IMR-90 (cell line): Measurements from ENCODE around the gene LHX1. TPM values are rescaled to one million over a fixed set of nuclear protein-coding genes. Genes with fewer than 3 reads are reported as not detected.

Source experiments
- ATAC-seq: fragments of 200-7000 bp; cut with Tn5 transposase; 2 replicates; pipeline ENCODE4 v1.9.1; 2020; ENCODE audit warnings: low read depth, mild to moderate bottlenecking, moderate library complexity
- BruUV-seq: library from RNA; stranded (reverse); fragments of 400-500 nt; replicated peaks from 2 replicates; lab custom pipeline; 2021; lab: Mats Ljungman, UMichigan
- CTCF ChIA-PET: fragments of 300-600 bp; formaldehyde crosslinking; extraction: SDS; loops from one replicate; lab custom pipeline; 2021; ENCODE audit warnings: antibody characterized with exemption; lab: Yijun Ruan, JAX
- POLR2A ChIA-PET: fragments of 300-600 bp; sonication (Branson Sonifier 250); formaldehyde crosslinking; loops from one replicate; lab custom pipeline; 2022; ENCODE audit warnings: antibody characterized with exemption; ENCODE audit not compliant: unreplicated experiment; lab: Charles Lee
- DNase-seq: peaks from one replicate; pipeline ENCODE4 v3.0.0; 2013
- H2AFZ ChIP-seq: replicated peaks from 2 replicates; pipeline ENCODE3; 2013; ENCODE audit warnings: low read length, mild to moderate bottlenecking; ENCODE audit not compliant: poor library complexity
- H2AK5ac ChIP-seq: 2 replicates; pipeline ENCODE4 v1.6.1; 2013; ENCODE audit warnings: low read depth, low read length, inconsistent platforms
- H2AK9ac ChIP-seq: replicated peaks from 2 replicates; pipeline ENCODE3; 2013; ENCODE audit warnings: mild to moderate bottlenecking, low read depth, low read length, moderate library complexity; ENCODE audit not compliant: poor library complexity
- H2BK120ac ChIP-seq: 2 replicates; pipeline ENCODE4 v1.6.1; 2013; ENCODE audit warnings: low read depth, low read length, inconsistent platforms
- H2BK15ac ChIP-seq: 3 replicates; pipeline ENCODE4 v1.6.1; 2013; ENCODE audit warnings: low read depth, low read length, inconsistent platforms
- H2BK20ac ChIP-seq: 2 replicates; pipeline ENCODE4 v1.6.1; 2013; ENCODE audit warnings: low read depth, mild to moderate bottlenecking, inconsistent platforms, low read length, moderate library complexity
- H2BK5ac ChIP-seq: 2 replicates; pipeline ENCODE4 v1.6.1; 2013; ENCODE audit warnings: mild to moderate bottlenecking, low read depth, low read length, inconsistent platforms; ENCODE audit not compliant: poor library complexity, severe bottlenecking
- H3K14ac ChIP-seq: replicated peaks from 2 replicates; pipeline ENCODE4 v1.6.1; 2013; ENCODE audit warnings: low read depth, low read length, inconsistent platforms
- H3K18ac ChIP-seq: 2 replicates; pipeline ENCODE4 v1.6.1; 2013; ENCODE audit warnings: low read depth, low read length, control low read depth
- H3K23ac ChIP-seq: 2 replicates; pipeline ENCODE4 v1.6.1; 2013; ENCODE audit warnings: low read depth, low read length, inconsistent platforms
- H3K27ac ChIP-seq: 2 replicates; pipeline ENCODE4 v1.5.1; 2013; ENCODE audit warnings: mild to moderate bottlenecking, control low read depth, low read length; ENCODE audit not compliant: insufficient read depth
- H3K27me3 ChIP-seq: 2 replicates; pipeline ENCODE4 v1.6.1; 2013; ENCODE audit warnings: low read length; ENCODE audit not compliant: control insufficient read depth, insufficient read depth
- H3K36me3 ChIP-seq: 2 replicates; pipeline ENCODE4 v1.6.1; 2013; ENCODE audit warnings: low read length, mixed read lengths; ENCODE audit not compliant: control insufficient read depth, insufficient read depth
- H3K4ac ChIP-seq: 2 replicates; pipeline ENCODE4 v1.6.1; 2013; ENCODE audit warnings: low read depth, low read length, inconsistent platforms
- H3K4me1 ChIP-seq: 2 replicates; pipeline ENCODE4 v1.6.1; 2013; ENCODE audit warnings: low read length, mixed read lengths; ENCODE audit not compliant: control insufficient read depth, insufficient read depth
- H3K4me2 ChIP-seq: 2 replicates; pipeline ENCODE4 v1.6.1; 2013; ENCODE audit warnings: low read depth, mild to moderate bottlenecking, control low read depth, low read length, moderate library complexity
- H3K4me3 ChIP-seq: 2 replicates; pipeline ENCODE4 v1.5.1; 2013; ENCODE audit warnings: low read depth, mild to moderate bottlenecking, control low read depth, low read length, moderate library complexity; ENCODE audit not compliant: insufficient read depth
- H3K56ac ChIP-seq: 2 replicates; pipeline ENCODE4 v1.6.1; 2013; ENCODE audit warnings: low read length, inconsistent platforms; ENCODE audit not compliant: insufficient read depth; ENCODE audit errors: extremely low read depth
- H3K79me1 ChIP-seq, 2 experiments: 2 replicates each; pipeline ENCODE4 v1.6.1; 2013; ENCODE audit warnings: low read length in 2 of 2, inconsistent platforms in 1 of 2, low read depth in 1 of 2
- H3K9ac ChIP-seq: 2 replicates; pipeline ENCODE4 v1.6.1; 2013; ENCODE audit warnings: low read depth, low read length, control low read depth
- H3K9me1 ChIP-seq: 2 replicates; pipeline ENCODE4 v1.6.1; 2013; ENCODE audit warnings: low read length, inconsistent platforms; ENCODE audit not compliant: insufficient read depth
- H3K9me3 ChIP-seq: 2 replicates; pipeline ENCODE4 v1.6.1; 2013; ENCODE audit warnings: low read length; ENCODE audit not compliant: control insufficient read depth, insufficient read depth
- H4K20me1 ChIP-seq: 2 replicates; pipeline ENCODE4 v1.6.1; 2013; ENCODE audit warnings: low read length, inconsistent platforms; ENCODE audit not compliant: insufficient read depth
- H4K5ac ChIP-seq: 2 replicates; pipeline ENCODE4 v1.6.1; 2013; ENCODE audit warnings: mild to moderate bottlenecking, low read depth, low read length, control low read depth
- H4K8ac ChIP-seq, 2 experiments: 2 replicates each; pipeline ENCODE4 v1.6.1; 2013; ENCODE audit warnings: low read depth in 2 of 2, low read length in 2 of 2, control low read depth in 1 of 2, inconsistent platforms in 1 of 2
- H4K91ac ChIP-seq: 2 replicates; pipeline ENCODE4 v1.6.1; 2013; ENCODE audit warnings: low read depth, low read length, inconsistent platforms; ENCODE audit not compliant: insufficient read depth
- BHLHE40 ChIP-seq: fragments of 150-350 bp; IDR thresholded peaks from 2 replicates; pipeline ENCODE4 v1.6.1; 2016; ENCODE audit warnings: mild to moderate bottlenecking, low read depth, low read length
- CEBPB ChIP-seq: IDR thresholded peaks from 2 replicates; pipeline ENCODE4 v1.6.1; 2012; ENCODE audit warnings: low read depth, low read length, improper control_type of control experiment
- CHD1 ChIP-seq: IDR thresholded peaks from 2 replicates; pipeline ENCODE4 v1.6.1; 2012; ENCODE audit warnings: low read depth, low read length, improper control_type of control experiment
- CTCF ChIP-seq: conservative IDR thresholded peaks from 2 replicates; pipeline ENCODE4 v1.5.1; 2012; ENCODE audit warnings: mild to moderate bottlenecking, low read depth, low read length, improper control_type of control experiment
- FOS ChIP-seq: fragments of 150-350 bp; IDR thresholded peaks from 2 replicates; pipeline ENCODE4 v1.6.1; 2016; ENCODE audit warnings: low read depth, low read length
- MAFK ChIP-seq: IDR thresholded peaks from 2 replicates; pipeline ENCODE4 v1.6.1; 2012; ENCODE audit warnings: low read depth, low read length, improper control_type of control experiment
- MAZ ChIP-seq: IDR thresholded peaks from 2 replicates; pipeline ENCODE4 v1.6.1; 2012; ENCODE audit warnings: low read depth, mild to moderate bottlenecking, low read length, improper control_type of control experiment, moderate library complexity, borderline replicate concordance
- MXI1 ChIP-seq: IDR thresholded peaks from 2 replicates; pipeline ENCODE4 v1.6.1; 2012; ENCODE audit warnings: low read depth, mild to moderate bottlenecking, low read length, moderate library complexity, borderline replicate concordance
- NFE2L2 ChIP-seq: fragments of 150-350 bp; IDR thresholded peaks from 2 replicates; pipeline ENCODE4 v1.6.1; 2016; ENCODE audit warnings: low read depth, mild to moderate bottlenecking, low read length
- POLR2A ChIP-seq: IDR thresholded peaks from 2 replicates; pipeline ENCODE4 v1.6.1; 2012; ENCODE audit warnings: mild to moderate bottlenecking, low read depth, low read length
- RAD21 ChIP-seq: IDR thresholded peaks from 2 replicates; pipeline ENCODE4 v1.6.1; 2012; ENCODE audit warnings: low read length, improper control_type of control experiment
- RCOR1 ChIP-seq: IDR thresholded peaks from 2 replicates; pipeline ENCODE4 v1.6.1; 2012; ENCODE audit warnings: mild to moderate bottlenecking, low read length, improper control_type of control experiment; ENCODE audit not compliant: insufficient replicate concordance
- RFX5 ChIP-seq: IDR thresholded peaks from 2 replicates; pipeline ENCODE4 v1.8.0; 2012; ENCODE audit warnings: low read depth, mild to moderate bottlenecking, low read length, moderate library complexity
- SMC3 ChIP-seq: fragments of 150-350 bp; IDR thresholded peaks from 2 replicates; pipeline ENCODE4 v1.6.1; 2016; ENCODE audit warnings: low read depth, mild to moderate bottlenecking, antibody characterized with exemption, low read length, moderate library complexity
- USF2 ChIP-seq: fragments of 150-350 bp; IDR thresholded peaks from 2 replicates; pipeline ENCODE4 v1.6.1; 2017; ENCODE audit warnings: mild to moderate bottlenecking, antibody characterized with exemption, low read length, low read depth
- WGBS, 2 experiments: methylation state at CpG; one replicate each; pipeline versions ENCODE4 v1.1.5 to v1.1.7; 2013; ENCODE audit warnings: missing lambda C conversion rate in 2 of 2; ENCODE audit not compliant: insufficient read length in 1 of 2; ENCODE audit errors: extremely low coverage in 2 of 2; 5-methylcytosine and 5-hydroxymethylcytosine counted together
- dilution Hi-C: fragments of 300-500 bp; cut with HindIII; formaldehyde crosslinking; loops from one replicate; pipeline ENCODE4 v1.14.3; 2018; ENCODE audit warnings: low sequenced_read_pairs; ENCODE audit not compliant: unreplicated experiment
- in situ Hi-C: fragments of 300-500 bp; cut with MboI; formaldehyde crosslinking; loops from 3 replicates; pipeline ENCODE4 v1.14.3; 2019; ENCODE audit warnings: low sequenced_read_pairs, inconsistent platforms, mixed read lengths
- intact Hi-C: fragments of 100-400 bp; cut with micrococcal nuclease; formaldehyde crosslinking; loops from 2 replicates; pipeline ENCODE4 v1.10.0; 2022
- polyA plus RNA-seq, 3 experiments: library from polyadenylated mRNA; depleted of rRNA; stranded (reverse); fragments of >200 nt; gene quantifications; 2 replicates each; pipeline ENCODE4 v1.2.3, GENCODE V29; 2012; ENCODE audit warnings: low replicate concordance in 1 of 3
- total RNA-seq: library from RNA; depleted of rRNA; stranded (reverse); fragments of >200 nt; gene quantifications from 2 replicates; pipeline ENCODE4 v1.2.3, GENCODE V29; 2012
- TF ChIP-seq, protein P1 (sequence below): fragments of 150-350 bp; IDR thresholded peaks from 2 replicates; pipeline ENCODE4 v1.6.1; 2016; ENCODE audit warnings: low read depth, mild to moderate bottlenecking, low read length, moderate library complexity, borderline replicate concordance

Gene LHX1
- total and polyA plus RNA-seq, 2 of the 4 experiments (the other 2 are of a cell fraction) = not detected

DNA sequence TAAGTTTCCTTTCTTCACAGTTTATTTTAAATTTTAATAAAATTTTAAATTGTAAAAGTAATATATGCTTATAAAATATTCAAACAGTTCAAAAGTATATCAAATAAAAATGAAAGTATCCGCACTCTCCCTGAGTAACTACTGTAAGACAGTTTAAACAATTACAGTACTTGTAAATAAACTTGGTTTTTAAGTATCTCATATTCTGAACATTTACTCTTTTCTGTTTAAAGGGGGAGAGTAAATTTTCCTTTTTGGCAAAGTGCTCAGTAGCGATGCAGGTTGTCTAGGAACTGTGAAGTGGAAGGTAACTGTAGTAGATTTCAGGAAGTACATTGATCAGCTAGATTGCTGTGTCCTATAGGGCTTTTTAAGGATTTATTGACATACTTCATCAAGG lies 40.3 kb downstream of the LHX1 start:
- Histone ChIP-seq H4K5ac (no peak overlapping the region), H3K14ac (no peak overlapping the region), H4K91ac (no peak overlapping the region), H2BK20ac (no peak overlapping the region), H2BK15ac (no peak overlapping the region), H2AFZ (no peak overlapping the region), H4K20me1 (no peaks in the 10 kb centered on the region; the same call in 1 of the 2 replicates), H3K9me3 (no peaks in the 10 kb centered on the region), H3K4me3 (no peak overlapping the region), H3K56ac (no peak overlapping the region), H2AK9ac (no peak overlapping the region), H3K4me1 (peaks cover 1% of the 10 kb centered on the region; the same call in 1 of the 2 replicates), H3K18ac (no peak overlapping the region), H2BK120ac (no peak overlapping the region), H3K4ac (no peak overlapping the region), H3K23ac (no peak overlapping the region), H3K27me3 (no peaks in the 10 kb centered on the region), H3K79me1 (peaks cover 4 to 23% of the 10 kb centered on the region in 2 experiments; a peak in 3 of 4 replicates), H3K9ac (no peak overlapping the region), H2AK5ac (no peak overlapping the region), H3K9me1 (no peaks in the 10 kb centered on the region), H3K27ac (no peak overlapping the region), H3K4me2 (no peak overlapping the region), H4K8ac (no peak overlapping the region), H3K36me3 (0 out of 2 replicates have a peak, but pooled peaks cover 1% of the 10 kb centered on the region), H2BK5ac (no peak overlapping the region)
- in situ Hi-C loops = no loop called here
- ATAC-seq (no peak), DNase-seq (no peak)
- dilution Hi-C loops = no loop called here
- TF ChIP-seq SMC3 = no peak
- TF ChIP-seq USF2 = no peak
- no peak for TF ChIP-seq NFE2L2
- no peak for TF ChIP-seq RAD21
- TF ChIP-seq CEBPB = no peak
- TF ChIP-seq, protein P1, sequence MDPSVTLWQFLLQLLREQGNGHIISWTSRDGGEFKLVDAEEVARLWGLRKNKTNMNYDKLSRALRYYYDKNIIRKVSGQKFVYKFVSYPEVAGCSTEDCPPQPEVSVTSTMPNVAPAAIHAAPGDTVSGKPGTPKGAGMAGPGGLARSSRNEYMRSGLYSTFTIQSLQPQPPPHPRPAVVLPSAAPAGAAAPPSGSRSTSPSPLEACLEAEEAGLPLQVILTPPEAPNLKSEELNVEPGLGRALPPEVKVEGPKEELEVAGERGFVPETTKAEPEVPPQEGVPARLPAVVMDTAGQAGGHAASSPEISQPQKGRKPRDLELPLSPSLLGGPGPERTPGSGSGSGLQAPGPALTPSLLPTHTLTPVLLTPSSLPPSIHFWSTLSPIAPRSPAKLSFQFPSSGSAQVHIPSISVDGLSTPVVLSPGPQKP = no peak
- TF ChIP-seq POLR2A = no peak
- TF ChIP-seq CHD1 = no peak
- TF ChIP-seq MAFK = no peak
- TF ChIP-seq CTCF = no peak
- no peak for TF ChIP-seq BHLHE40
- TF ChIP-seq RFX5 = no peak
- no peak for TF ChIP-seq RCOR1
- TF ChIP-seq MAZ = no peak
- TF ChIP-seq MXI1 = no peak
- no peak for TF ChIP-seq FOS
- WGBS, 2 experiments = no CpG with 5 or more reads among the region's 2 CpGs
- intact Hi-C loops = no loop called here
- CTCF ChIA-PET = no interaction called here
- POLR2A ChIA-PET = no interaction called here
- BruUV-seq = no TSS peak
